ENCODE measurements around the gene SLIT1. TPM values are rescaled to one million over a fixed set of nuclear protein-coding genes. Genes with fewer than 3 reads are reported as not detected.

The SLIT1 gene
- total RNA-seq, 1 experiment from 2014 or later: 0.41 TPM

DNA sequence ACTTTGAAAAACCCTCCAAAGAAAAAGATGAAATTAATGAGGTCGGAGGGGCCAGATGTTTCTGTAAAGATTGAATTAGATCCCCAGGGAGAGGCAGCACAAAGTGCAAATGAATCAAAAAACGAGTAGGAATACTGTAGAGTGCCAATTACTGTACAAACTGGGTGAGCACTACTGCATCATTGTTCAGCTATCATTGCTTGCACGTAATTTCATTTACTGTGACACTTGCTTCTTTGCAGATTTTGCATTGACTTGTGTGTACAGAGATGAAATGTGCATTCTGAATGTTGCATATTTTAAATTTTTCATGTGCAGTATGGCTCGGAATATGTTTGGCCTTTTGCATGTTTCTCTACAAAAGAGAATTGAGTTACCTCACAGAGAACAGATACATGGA, 230.0 kb downstream of the SLIT1 start:
- BruUV-seq (replicated peaks): no TSS peak

DNA sequence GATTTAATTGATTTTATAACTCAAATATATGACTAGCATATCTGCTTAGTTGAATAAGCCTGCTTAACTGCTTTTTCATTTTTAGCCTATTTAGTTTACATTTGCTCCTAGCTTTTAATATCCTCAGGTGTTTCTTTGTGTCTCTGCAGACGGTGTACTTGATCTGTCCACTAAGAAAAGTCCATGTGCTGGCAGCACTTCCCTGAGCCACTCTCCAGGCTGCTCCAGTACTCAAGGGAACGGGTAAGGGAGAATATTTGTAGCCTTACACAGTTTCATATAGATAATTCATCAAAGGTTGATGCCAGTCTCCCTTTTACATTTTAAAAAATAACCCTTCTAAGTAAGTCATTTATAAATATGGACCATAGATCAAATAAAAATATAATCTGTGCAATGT, 233.8 kb downstream of the SLIT1 start:
- no peak for DNase-seq
- no TSS peak for BruUV-seq (replicated peaks)
- ChIA-PET POLR2A (no interaction called here), CTCF (no interaction called here)
- no peak overlapping the region for H3K27ac Mint-ChIP-seq (ENCODE audit: unreplicated experiment)
- no peak overlapping the region for H3K4me3 ChIP-seq (ENCODE audit: low read depth, low read length)
- peaks cover 43% of the 10 kb centered on the region for H3K36me3 Mint-ChIP-seq (ENCODE audit: insufficient read depth, unreplicated experiment)
- no peaks in the 10 kb centered on the region for H3K9me3 ChIP-seq
- peaks cover 2% of the 10 kb centered on the region for H3K36me3 ChIP-seq (ENCODE audit: control insufficient read depth, insufficient read depth, low read length)
- H3K4me3 Mint-ChIP-seq (ENCODE audit: unreplicated experiment): no peak overlapping the region
- no peaks in the 10 kb centered on the region for H3K27me3 Mint-ChIP-seq (ENCODE audit: insufficient read depth, unreplicated experiment)
- H3K4me1 ChIP-seq: no peaks in the 10 kb centered on the region
- intact Hi-C loops (cut with micrococcal nuclease; ENCODE audit: unreplicated experiment): no loop called here
- TF ChIP-seq, protein P1, sequence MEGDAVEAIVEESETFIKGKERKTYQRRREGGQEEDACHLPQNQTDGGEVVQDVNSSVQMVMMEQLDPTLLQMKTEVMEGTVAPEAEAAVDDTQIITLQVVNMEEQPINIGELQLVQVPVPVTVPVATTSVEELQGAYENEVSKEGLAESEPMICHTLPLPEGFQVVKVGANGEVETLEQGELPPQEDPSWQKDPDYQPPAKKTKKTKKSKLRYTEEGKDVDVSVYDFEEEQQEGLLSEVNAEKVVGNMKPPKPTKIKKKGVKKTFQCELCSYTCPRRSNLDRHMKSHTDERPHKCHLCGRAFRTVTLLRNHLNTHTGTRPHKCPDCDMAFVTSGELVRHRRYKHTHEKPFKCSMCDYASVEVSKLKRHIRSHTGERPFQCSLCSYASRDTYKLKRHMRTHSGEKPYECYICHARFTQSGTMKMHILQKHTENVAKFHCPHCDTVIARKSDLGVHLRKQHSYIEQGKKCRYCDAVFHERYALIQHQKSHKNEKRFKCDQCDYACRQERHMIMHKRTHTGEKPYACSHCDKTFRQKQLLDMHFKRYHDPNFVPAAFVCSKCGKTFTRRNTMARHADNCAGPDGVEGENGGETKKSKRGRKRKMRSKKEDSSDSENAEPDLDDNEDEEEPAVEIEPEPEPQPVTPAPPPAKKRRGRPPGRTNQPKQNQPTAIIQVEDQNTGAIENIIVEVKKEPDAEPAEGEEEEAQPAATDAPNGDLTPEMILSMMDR (IDR thresholded peaks at IDR 0.05; ENCODE audit: insufficient read depth in 1 of 2, low read depth in 1 of 2, low read length in 1 of 2, severe bottlenecking in 1 of 2, unreplicated experiment in 1 of 2): no peak
- H3K27me3 ChIP-seq (replicated peaks; ENCODE audit: control insufficient read depth, insufficient read depth, low read length): no peaks in the 10 kb centered on the region
- no peaks in the 10 kb centered on the region for H3K4me1 Mint-ChIP-seq (ENCODE audit: low read depth, unreplicated experiment)
- no peaks in the 10 kb centered on the region for H3K9me3 Mint-ChIP-seq (ENCODE audit: unreplicated experiment)

More for the DNA sequence above, 230.0 kb downstream of the SLIT1 start:
- Mint-ChIP-seq H3K9me3 (ENCODE audit: unreplicated experiment) (no peaks in the 10 kb centered on the region), H3K4me3 (ENCODE audit: unreplicated experiment) (no peak overlapping the region), H3K4me1 (ENCODE audit: low read depth, unreplicated experiment) (no peaks in the 10 kb centered on the region), H3K27me3 (ENCODE audit: insufficient read depth, unreplicated experiment) (no peaks in the 10 kb centered on the region), H3K36me3 (ENCODE audit: insufficient read depth, unreplicated experiment) (peaks cover 37% of the 10 kb centered on the region), H3K27ac (ENCODE audit: unreplicated experiment) (no peak overlapping the region)
- Histone ChIP-seq H3K4me3 (ENCODE audit: low read depth, low read length) (no peak overlapping the region), H3K27me3 (replicated peaks; ENCODE audit: control insufficient read depth, insufficient read depth, low read length) (no peaks in the 10 kb centered on the region), H3K4me1 (no peaks in the 10 kb centered on the region), H3K36me3 (ENCODE audit: control insufficient read depth, insufficient read depth, low read length) (peaks cover 2% of the 10 kb centered on the region), H3K9me3 (no peaks in the 10 kb centered on the region)
- TF ChIP-seq, protein P1 (IDR thresholded peaks at IDR 0.05; ENCODE audit: insufficient read depth in 1 of 2, low read depth in 1 of 2, low read length in 1 of 2, severe bottlenecking in 1 of 2, unreplicated experiment in 1 of 2): no peak
- ChIA-PET POLR2A (no interaction called here), CTCF (no interaction called here)
- intact Hi-C loops (cut with micrococcal nuclease; ENCODE audit: unreplicated experiment): no loop called here
- no peak for DNase-seq

DNA sequence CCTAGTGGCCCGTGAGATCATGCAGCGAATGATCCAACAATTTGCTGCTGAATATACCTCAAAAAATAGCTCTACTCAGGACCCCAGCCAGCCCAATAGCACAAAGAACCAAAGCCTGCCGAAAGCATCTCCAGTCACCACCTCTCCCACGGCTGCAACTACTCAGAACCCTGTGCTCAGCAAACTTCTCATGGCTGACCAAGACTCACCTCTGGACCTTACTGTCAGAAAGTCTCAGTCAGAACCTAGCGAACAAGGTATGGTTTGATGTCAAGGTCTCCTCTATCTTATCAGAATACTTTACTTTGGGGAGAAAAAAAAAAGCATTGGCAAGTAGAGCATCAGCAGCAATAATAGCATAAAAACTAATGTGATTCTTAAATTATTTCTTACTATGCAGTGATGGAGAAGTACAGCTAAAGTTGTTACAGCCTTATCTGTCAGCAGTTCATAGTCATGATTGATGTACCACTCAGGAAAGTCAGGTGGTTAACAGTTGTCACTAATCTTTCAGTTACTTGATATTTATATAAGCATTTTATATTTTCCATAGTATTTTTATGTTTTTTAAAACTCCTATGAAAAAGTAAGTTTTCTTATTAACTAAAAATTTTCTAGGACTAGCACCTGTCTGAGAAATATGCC, 236.6 kb downstream of the SLIT1 start:
- H3K36me3 Mint-ChIP-seq (ENCODE audit: insufficient read depth, unreplicated experiment): peaks cover 31% of the 10 kb centered on the region
- no peaks in the 10 kb centered on the region for H3K27me3 Mint-ChIP-seq (ENCODE audit: insufficient read depth, unreplicated experiment)
- Histone ChIP-seq H3K9me3 (no peaks in the 10 kb centered on the region), H3K27me3 (replicated peaks; ENCODE audit: control insufficient read depth, insufficient read depth, low read length) (no peaks in the 10 kb centered on the region), H3K4me1 (no peaks in the 10 kb centered on the region), H3K36me3 (ENCODE audit: control insufficient read depth, insufficient read depth, low read length) (no peaks in the 10 kb centered on the region), H3K4me3 (ENCODE audit: low read depth, low read length) (no peak overlapping the region)
- TF ChIP-seq, protein P1 (IDR thresholded peaks at IDR 0.05; ENCODE audit: insufficient read depth in 1 of 2, low read depth in 1 of 2, low read length in 1 of 2, severe bottlenecking in 1 of 2, unreplicated experiment in 1 of 2): no peak
- DNase-seq: no peak
- H3K9me3 Mint-ChIP-seq (ENCODE audit: unreplicated experiment): no peaks in the 10 kb centered on the region
- no peak overlapping the region for H3K4me3 Mint-ChIP-seq (ENCODE audit: unreplicated experiment)
- no peak overlapping the region for H3K27ac Mint-ChIP-seq (ENCODE audit: unreplicated experiment)
- H3K4me1 Mint-ChIP-seq (ENCODE audit: low read depth, unreplicated experiment): no peaks in the 10 kb centered on the region
- ChIA-PET CTCF (interaction anchor here (1.0 kb wide), 1 partner anchor 261 kb away, joined by 3 read pairs; no protein-coding TSS in a partner anchor), POLR2A (no interaction called here)
- intact Hi-C loops (cut with micrococcal nuclease; ENCODE audit: unreplicated experiment): no loop called here
- no TSS peak for BruUV-seq (replicated peaks)

Other genes starting within 250 kb of the SLIT1 start
- gene ARHGAP19, start 106.7 kb upstream of the SLIT1 start, total RNA-seq (2022): 13.9 and 15.9 TPM in 2 replicates
- 2.3 and 2.9 TPM in 2 replicates for gene FRAT1, start 133.3 kb upstream of the SLIT1 start, total RNA-seq (2022)
- gene FRAT2, start 148.8 kb upstream of the SLIT1 start, total RNA-seq (2022): 16.6 and 18.8 TPM in 2 replicates
- gene RRP12, start 215.4 kb upstream of the SLIT1 start, total RNA-seq (2022): 69.3 and 70.5 TPM in 2 replicates
- 412 and 462 TPM in 2 replicates for gene PGAM1, start 240.2 kb upstream of the SLIT1 start, total RNA-seq (2022)

Measured in Caco-2 (cell line).